Retinal pigment epithelial cell (primary cell): ENCODE data around the gene BCAN.
A peak's percentile ranks its signal among the peaks of the same experiment; 100 is the strongest.

Source experiments
- DNase-seq: peaks from one replicate; pipeline ENCODE4 v3.0.0-alpha.2; 2010; ENCODE audit warnings: low read depth
- H3K4me3 ChIP-seq: 2 replicates; pipeline ENCODE4 v1.5.1; 2011; ENCODE audit warnings: mild to moderate bottlenecking, low read length, control low read depth, moderate library complexity
- CTCF ChIP-seq: conservative IDR thresholded peaks from 2 replicates; pipeline ENCODE4 v1.5.1; 2011; ENCODE audit warnings: low read depth, low read length, control low read depth, inconsistent platforms

BCAN gene

GRCh38 chr1:156704166-156704711, 62.3 kb downstream of the BCAN start:
- no peak for TF ChIP-seq CTCF
- H3K4me3 ChIP-seq: peak overlapping the region; percentile 54
- no peak for DNase-seq

GRCh38 chr1:156704930-156705320, 63.0 kb downstream of the BCAN start:
- no peak for TF ChIP-seq CTCF
- H3K4me3 ChIP-seq: peak overlapping the region; percentile 54
- DNase-seq: no peak

- DNase-seq: no peak
- H3K4me3 ChIP-seq: peak within 1 kb of the TSS; percentile 54
- no peak for TF ChIP-seq CTCF
Measured at GRCh38 chr1:156705321-156705917, 63.5 kb downstream of the BCAN start, which contains the start of gene CRABP2. Gene CRABP2, minus strand, starts transcription at chr1:156705583. Its CDS starts 137 bp downstream, at chr1:156705446.

- peak; percentile 78 for TF ChIP-seq CTCF
- H3K4me3 ChIP-seq: peak overlapping the region; percentile 54
- DNase-seq: no peak
Measured at GRCh38 chr1:156705918-156706656, 64.2 kb downstream of the BCAN start.

GRCh38 chr1:156706657-156707416, 64.9 kb downstream of the BCAN start:
- H3K4me3 ChIP-seq: peak overlapping the region; percentile 54
- TF ChIP-seq CTCF: no peak
- DNase-seq: no peak

- H3K4me3 ChIP-seq: no peak overlapping the region
- TF ChIP-seq CTCF: no peak
- no peak for DNase-seq
Measured at GRCh38 chr1:156707417-156708217, 65.7 kb downstream of the BCAN start.
